GM10847 (cell line): Measurements from ENCODE around the gene CEPT1.

Source experiments
- POLR2A ChIP-seq: IDR thresholded peaks from 2 replicates; pipeline ENCODE4 v1.6.1; 2011; ENCODE audit not compliant: insufficient read length; ENCODE audit errors: extremely low read depth

The CEPT1 gene

GRCh38 chr1:111141245-111142220 lies 1.5 kb downstream of the CEPT1 start:
- no peak for TF ChIP-seq POLR2A

- no peak for TF ChIP-seq POLR2A
These were observed 2.4 kb downstream of the CEPT1 start for GRCh38 chr1:111142356-111142975.

GRCh38 chr1:111145542-111145941 lies 5.5 kb downstream of the CEPT1 start:
- no peak for TF ChIP-seq POLR2A

- TF ChIP-seq POLR2A, result no peak
These were observed 6.1 kb downstream of the CEPT1 start for GRCh38 chr1:111145963-111146768.

GRCh38 chr1:111147948-111148347 lies 7.9 kb downstream of the CEPT1 start:
- no peak for TF ChIP-seq POLR2A

GRCh38 chr1:111148376-111148881 lies 8.4 kb downstream of the CEPT1 start:
- no peak for TF ChIP-seq POLR2A

GRCh38 chr1:111151838-111152237 lies 11.8 kb downstream of the CEPT1 start:
- no peak for TF ChIP-seq POLR2A

- TF ChIP-seq POLR2A, result no peak
These were observed 14.3 kb downstream of the CEPT1 start for GRCh38 chr1:111154021-111154999.

GRCh38 chr1:111157431-111157830 lies 17.4 kb downstream of the CEPT1 start:
- TF ChIP-seq POLR2A, result no peak

- TF ChIP-seq POLR2A, result no peak
These were observed 21.9 kb downstream of the CEPT1 start for GRCh38 chr1:111161843-111162487.

- no peak for TF ChIP-seq POLR2A
These were observed 22.5 kb downstream of the CEPT1 start for GRCh38 chr1:111162488-111162880.

- TF ChIP-seq POLR2A, result no peak
These were observed 23.3 kb downstream of the CEPT1 start for GRCh38 chr1:111163363-111163762.

- no peak for TF ChIP-seq POLR2A
These were observed 24.1 kb downstream of the CEPT1 start for GRCh38 chr1:111164151-111164550.

GRCh38 chr1:111172463-111172862 lies 32.4 kb downstream of the CEPT1 start:
- TF ChIP-seq POLR2A, result no peak
